ENCODE results near the gene MOGAT1. TPM values are rescaled to one million over a fixed set of nuclear protein-coding genes. Genes with fewer than 3 reads are reported as not detected.
A peak's percentile ranks its signal among the peaks of the same experiment; 100 is the strongest.
"Not testable (repeated sequence)": the region's sequence is repeated elsewhere in the genome, so short reads cannot be mapped to it uniquely, and the experiment has no call there.

Gene MOGAT1
- polyA plus RNA-seq, 3 donors from 2014 or later = not detected

GRCh38 chr2:222708274-222708710, 36.8 kb downstream of the MOGAT1 start:
- H3K9me3 Mint-ChIP-seq = no peaks in the 10 kb centered on the region
- H3K4me3 Mint-ChIP-seq = no peak overlapping the region
- DNase-seq = peak; percentile 53 to 62 (median 59)
- H3K4me1 Mint-ChIP-seq = peaks cover 0 to 2% of the 10 kb centered on the region in 2 donors
- no peaks in the 10 kb centered on the region for H3K36me3 Mint-ChIP-seq
- peaks cover 9 to 15% (median 9%) of the 10 kb centered on the region in 3 donors for H3K27me3 Mint-ChIP-seq (ENCODE audit: low read depth in 3 of 3)
- no peak overlapping the region for H3K27ac Mint-ChIP-seq

GRCh38 chr2:222709191-222709891, 37.9 kb downstream of the MOGAT1 start:
- Mint-ChIP-seq H3K27me3 (ENCODE audit: low read depth in 3 of 3) (peaks cover 6 to 15% (median 7%) of the 10 kb centered on the region in 3 donors), H3K36me3 (no peaks in the 10 kb centered on the region), H3K9me3 (no peaks in the 10 kb centered on the region), H3K4me1 (peaks cover 0 to 2% of the 10 kb centered on the region in 2 donors), H3K4me3 (no peak overlapping the region), H3K27ac (no peak overlapping the region)
- no peak for DNase-seq

DNA sequence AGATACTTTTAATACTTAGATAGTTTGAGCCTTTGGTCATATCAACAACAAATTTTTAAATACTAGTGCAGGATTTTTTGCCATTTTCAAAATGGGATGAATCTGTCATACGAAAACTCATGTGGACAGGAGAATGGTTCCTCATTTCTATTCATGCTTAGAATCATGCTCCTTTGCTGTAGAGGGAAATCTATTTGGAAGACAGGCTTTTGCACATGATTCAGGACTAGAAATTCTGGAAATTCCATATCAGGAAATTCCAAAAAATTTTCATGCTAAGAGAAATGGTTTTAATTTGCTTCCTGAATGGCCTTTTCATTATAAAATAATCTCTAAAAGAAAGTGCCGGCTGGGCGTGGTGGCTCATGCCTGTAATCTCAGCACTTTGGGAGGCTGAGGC, 39.3 kb downstream of the MOGAT1 start:
- H3K4me3 Mint-ChIP-seq = no peak overlapping the region
- H3K27me3 Mint-ChIP-seq (ENCODE audit: low read depth in 3 of 3) = peaks cover 6 to 11% (median 7%) of the 10 kb centered on the region in 3 donors
- no peak overlapping the region for H3K27ac Mint-ChIP-seq
- no peaks in the 10 kb centered on the region for H3K36me3 Mint-ChIP-seq
- DNase-seq = no peak
- H3K9me3 Mint-ChIP-seq = no peaks in the 10 kb centered on the region
- peaks cover 0 to 2% of the 10 kb centered on the region in 2 donors for H3K4me1 Mint-ChIP-seq

DNA sequence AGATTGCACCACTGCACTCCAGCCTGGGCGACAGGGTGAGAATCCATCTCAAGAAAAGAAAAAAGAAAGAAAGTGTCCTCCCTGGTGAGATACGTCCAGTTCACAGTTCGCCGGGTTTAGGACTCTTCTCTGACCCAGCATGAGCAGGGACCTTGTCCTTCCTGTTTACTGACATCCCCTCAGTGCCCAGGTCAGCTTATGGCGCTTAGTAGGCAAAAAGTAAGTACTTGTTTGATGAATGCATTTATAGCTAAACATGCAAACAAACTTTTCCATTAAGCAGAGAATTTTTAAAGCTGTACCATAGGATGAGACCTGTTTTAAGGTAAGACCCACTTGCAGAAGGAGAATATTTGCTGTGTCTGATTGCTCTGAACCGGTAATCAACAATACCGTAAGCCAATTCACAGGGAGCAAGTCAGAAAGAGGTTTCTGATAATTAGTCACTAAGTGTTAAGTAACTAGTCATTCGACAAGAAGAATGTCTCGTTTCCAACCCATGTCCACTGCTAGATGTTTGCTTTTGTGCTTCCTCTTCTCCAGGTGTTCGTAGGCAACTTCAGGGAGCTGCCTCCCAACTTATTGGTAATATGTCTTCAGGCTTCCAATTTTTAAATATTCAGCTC, 40.0 kb downstream of the MOGAT1 start:
- no peaks in the 10 kb centered on the region for H3K9me3 Mint-ChIP-seq
- DNase-seq = no peak
- no peak overlapping the region for H3K4me3 Mint-ChIP-seq

GRCh38 chr2:222713002-222713401, 41.5 kb downstream of the MOGAT1 start:
- Mint-ChIP-seq H3K27ac (no peak overlapping the region), H3K4me3 (no peak overlapping the region), H3K27me3 (ENCODE audit: low read depth in 3 of 3) (peaks cover 4 to 10% (median 5%) of the 10 kb centered on the region in 3 donors), H3K4me1 (peaks cover 0 to 2% of the 10 kb centered on the region in 2 donors), H3K9me3 (no peaks in the 10 kb centered on the region), H3K36me3 (no peaks in the 10 kb centered on the region)
- DNase-seq = no peak

More for the DNA sequence above, 40.0 kb downstream of the MOGAT1 start:
- H3K36me3 Mint-ChIP-seq = no peaks in the 10 kb centered on the region
- no peak overlapping the region for H3K27ac Mint-ChIP-seq
- peaks cover 6 to 14% (median 7%) of the 10 kb centered on the region in 3 donors for H3K27me3 Mint-ChIP-seq (ENCODE audit: low read depth in 3 of 3)
- peaks cover 0 to 2% of the 10 kb centered on the region in 2 donors for H3K4me1 Mint-ChIP-seq

DNA sequence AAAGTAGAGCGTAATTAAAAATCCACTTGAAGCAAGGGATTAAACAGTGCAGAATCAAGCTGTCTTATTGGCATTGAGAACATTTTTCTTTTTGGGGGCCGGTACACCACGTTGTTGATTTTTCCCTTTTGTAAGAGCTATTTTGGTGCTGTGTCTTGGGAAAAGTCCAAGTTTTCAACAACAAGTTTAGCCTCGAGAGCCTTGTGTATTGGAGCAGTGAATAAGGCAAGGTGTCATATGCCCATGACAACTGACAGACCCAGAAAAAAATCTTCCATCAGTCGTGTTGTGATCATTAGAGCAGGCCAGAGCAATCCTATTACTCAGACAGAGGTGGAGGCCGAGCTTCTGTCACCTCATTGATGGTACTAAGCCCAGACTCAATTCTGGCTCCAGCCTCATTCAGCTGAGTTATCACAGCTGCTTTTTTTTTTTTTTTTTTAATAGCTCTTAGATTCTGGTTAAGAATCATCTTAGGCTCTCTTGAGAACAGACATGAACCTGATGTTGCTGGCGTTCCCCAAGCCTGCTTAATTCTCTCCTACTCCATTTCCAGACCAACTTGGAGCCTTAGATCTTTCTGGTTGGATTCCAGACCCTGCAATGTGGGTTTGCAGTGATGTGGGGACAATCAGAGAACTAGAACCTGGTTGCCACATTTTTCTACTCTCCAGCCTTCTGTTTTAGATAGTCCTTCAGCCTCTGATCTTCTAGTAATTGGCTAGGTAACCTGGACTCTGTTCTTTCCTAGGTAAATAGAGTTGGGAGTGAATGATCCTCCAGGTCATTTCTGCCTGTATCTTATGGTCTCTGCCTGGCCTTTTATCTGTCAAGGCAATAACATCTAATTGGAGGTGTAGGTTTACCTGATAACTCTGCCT, 43.1 kb downstream of the MOGAT1 start:
- no peaks in the 10 kb centered on the region for H3K9me3 Mint-ChIP-seq
- no peak overlapping the region for H3K4me3 Mint-ChIP-seq
- H3K36me3 Mint-ChIP-seq = no peaks in the 10 kb centered on the region
- peaks cover 2 to 6% (median 5%) of the 10 kb centered on the region in 3 donors for H3K27me3 Mint-ChIP-seq (ENCODE audit: low read depth in 3 of 3)
- H3K27ac Mint-ChIP-seq = peak overlapping the region in 1 of 6 donors; percentile 46
- H3K4me1 Mint-ChIP-seq = no peaks in the 10 kb centered on the region
- no peak for DNase-seq

DNA sequence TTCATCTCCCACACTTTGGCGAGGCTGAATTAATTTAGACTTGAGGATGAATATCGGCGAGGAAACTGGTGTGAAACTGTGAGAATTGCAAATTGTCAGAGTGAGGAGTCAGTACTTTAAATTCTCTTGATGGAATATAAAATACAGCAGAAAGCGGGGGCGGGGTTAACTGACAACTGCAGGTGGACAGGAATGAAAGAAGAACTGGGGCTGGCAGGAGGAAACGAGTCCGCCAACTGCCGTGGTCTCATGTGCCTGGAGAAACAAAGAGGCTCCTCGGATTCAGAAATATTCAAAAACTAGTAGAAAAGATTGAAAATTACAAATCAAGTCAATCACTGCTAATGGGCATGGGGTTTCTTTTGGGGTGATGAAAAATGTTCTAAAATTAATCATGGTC, 44.3 kb downstream of the MOGAT1 start:
- no peaks in the 10 kb centered on the region for H3K4me1 Mint-ChIP-seq
- DNase-seq = no peak
- H3K4me3 Mint-ChIP-seq = no peak overlapping the region
- H3K36me3 Mint-ChIP-seq = no peaks in the 10 kb centered on the region
- peaks cover 0 to 5% (median 3%) of the 10 kb centered on the region in 3 donors for H3K27me3 Mint-ChIP-seq (ENCODE audit: low read depth in 3 of 3)
- H3K9me3 Mint-ChIP-seq = no peaks in the 10 kb centered on the region
- no peak overlapping the region for H3K27ac Mint-ChIP-seq

GRCh38 chr2:222719787-222720186, 48.3 kb downstream of the MOGAT1 start:
- not testable (repeated sequence) for H3K9me3 Mint-ChIP-seq; H3K27ac Mint-ChIP-seq; DNase-seq; H3K27me3 Mint-ChIP-seq (ENCODE audit: low read depth in 3 of 3); H3K36me3 Mint-ChIP-seq; H3K4me1 Mint-ChIP-seq; H3K4me3 Mint-ChIP-seq

- not testable (repeated sequence) for H3K4me3 Mint-ChIP-seq; H3K27me3 Mint-ChIP-seq (ENCODE audit: low read depth in 3 of 3); H3K36me3 Mint-ChIP-seq
Measured at GRCh38 chr2:222721597-222721996, 50.1 kb downstream of the MOGAT1 start.

GRCh38 chr2:222722327-222722946, 51.0 kb downstream of the MOGAT1 start:
- H3K27ac Mint-ChIP-seq = no peak overlapping the region
- no peak overlapping the region for H3K4me3 Mint-ChIP-seq
- H3K27me3 Mint-ChIP-seq (ENCODE audit: low read depth in 3 of 3) = peaks cover 0 to 8% (median 1%) of the 10 kb centered on the region in 3 donors
- H3K9me3 Mint-ChIP-seq = no peaks in the 10 kb centered on the region
- H3K4me1 Mint-ChIP-seq = no peaks in the 10 kb centered on the region
- peaks cover 0 to 4% (median 0%) of the 10 kb centered on the region in 3 donors for H3K36me3 Mint-ChIP-seq
- no peak for DNase-seq

More at GRCh38 chr2:222721597-222721996, 50.1 kb downstream of the MOGAT1 start:
- H3K27ac Mint-ChIP-seq, H3K4me1 Mint-ChIP-seq, DNase-seq, H3K9me3 Mint-ChIP-seq: not testable (repeated sequence)

- no peaks in the 10 kb centered on the region for H3K4me1 Mint-ChIP-seq
- H3K4me3 Mint-ChIP-seq = no peak overlapping the region
- H3K27ac Mint-ChIP-seq = no peak overlapping the region
- DNase-seq = no peak
- H3K9me3 Mint-ChIP-seq = no peaks in the 10 kb centered on the region
- H3K36me3 Mint-ChIP-seq = peaks cover 0 to 4% (median 0%) of the 10 kb centered on the region in 3 donors
- peaks cover 1 to 5% (median 3%) of the 10 kb centered on the region in 3 donors for H3K27me3 Mint-ChIP-seq (ENCODE audit: low read depth in 3 of 3)
Measured at GRCh38 chr2:222724208-222724607, 52.8 kb downstream of the MOGAT1 start.

DNA sequence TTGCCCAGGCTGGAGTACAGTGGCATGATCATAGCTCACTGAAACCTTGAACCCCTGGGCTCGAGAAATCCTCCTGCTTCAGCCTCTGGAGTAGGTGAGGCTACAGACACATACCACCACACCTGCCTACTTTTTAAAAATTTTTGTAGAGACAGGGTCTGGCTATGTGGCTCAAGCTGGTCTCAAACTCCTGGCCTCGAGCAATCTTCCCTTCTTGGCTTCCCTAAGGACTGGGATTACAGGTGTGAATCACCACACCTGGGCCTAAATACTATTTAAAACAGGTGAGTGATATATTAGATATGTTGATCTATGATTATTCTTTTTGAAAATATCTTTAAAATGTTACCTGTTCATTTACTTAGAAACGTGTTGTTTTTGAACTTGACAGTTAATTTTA, 57.2 kb downstream of the MOGAT1 start:
- DNase-seq = no peak
- no peak overlapping the region for H3K4me3 Mint-ChIP-seq
- H3K27me3 Mint-ChIP-seq (ENCODE audit: low read depth in 3 of 3) = peaks cover 1 to 8% (median 5%) of the 10 kb centered on the region in 3 donors
- H3K9me3 Mint-ChIP-seq = no peaks in the 10 kb centered on the region
- no peak overlapping the region for H3K27ac Mint-ChIP-seq
- H3K36me3 Mint-ChIP-seq = peaks cover 0 to 4% (median 0%) of the 10 kb centered on the region in 3 donors
- H3K4me1 Mint-ChIP-seq = no peaks in the 10 kb centered on the region

- Mint-ChIP-seq H3K4me1 (no peaks in the 10 kb centered on the region), H3K4me3 (no peak overlapping the region), H3K27ac (peak overlapping the region in 1 of 6 donors; percentile 21), H3K9me3 (no peaks in the 10 kb centered on the region), H3K27me3 (ENCODE audit: low read depth in 3 of 3) (peaks cover 1 to 8% (median 4%) of the 10 kb centered on the region in 3 donors), H3K36me3 (no peaks in the 10 kb centered on the region)
- DNase-seq = no peak
Measured at GRCh38 chr2:222730366-222730999, 59.0 kb downstream of the MOGAT1 start.

Data from immature natural killer cell (primary cell).